DMS 273 (cell line): Measurements from ENCODE around the gene P2RY11.

ENCODE experiments used
- DNase-seq: peaks from one replicate; lab custom pipeline; 2025; ENCODE audit not compliant: unreplicated experiment; lab: John Stamatoyannopoulos, UW

P2RY11 gene, protein sequence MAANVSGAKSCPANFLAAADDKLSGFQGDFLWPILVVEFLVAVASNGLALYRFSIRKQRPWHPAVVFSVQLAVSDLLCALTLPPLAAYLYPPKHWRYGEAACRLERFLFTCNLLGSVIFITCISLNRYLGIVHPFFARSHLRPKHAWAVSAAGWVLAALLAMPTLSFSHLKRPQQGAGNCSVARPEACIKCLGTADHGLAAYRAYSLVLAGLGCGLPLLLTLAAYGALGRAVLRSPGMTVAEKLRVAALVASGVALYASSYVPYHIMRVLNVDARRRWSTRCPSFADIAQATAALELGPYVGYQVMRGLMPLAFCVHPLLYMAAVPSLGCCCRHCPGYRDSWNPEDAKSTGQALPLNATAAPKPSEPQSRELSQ

DNA sequence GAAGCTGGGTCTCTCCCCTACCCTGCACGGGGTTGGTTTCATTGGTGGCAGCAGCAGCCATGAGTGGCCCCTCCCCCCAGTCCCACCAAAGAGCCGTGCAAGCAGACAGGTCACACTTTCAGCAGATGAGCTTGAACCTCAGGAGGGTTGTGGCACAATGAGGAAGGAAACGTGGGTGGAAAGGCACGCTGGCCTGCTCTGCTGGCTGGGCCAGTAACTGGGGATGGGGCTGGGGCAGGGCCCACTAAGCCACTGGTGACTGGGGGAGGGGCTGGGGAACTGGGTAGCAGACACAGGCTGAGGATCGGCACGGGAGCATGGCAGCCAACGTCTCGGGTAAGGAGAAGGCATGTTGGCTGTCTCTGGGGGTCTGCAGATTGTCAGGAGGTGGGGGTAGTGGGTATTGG, at the start of gene P2RY11:
Gene P2RY11, plus strand, starts transcription at position 289 of the 407 bp plus-strand sequence. Its CDS starts 29 bp downstream, at position 318.
- DNase-seq, result peak; percentile 53

DNA sequence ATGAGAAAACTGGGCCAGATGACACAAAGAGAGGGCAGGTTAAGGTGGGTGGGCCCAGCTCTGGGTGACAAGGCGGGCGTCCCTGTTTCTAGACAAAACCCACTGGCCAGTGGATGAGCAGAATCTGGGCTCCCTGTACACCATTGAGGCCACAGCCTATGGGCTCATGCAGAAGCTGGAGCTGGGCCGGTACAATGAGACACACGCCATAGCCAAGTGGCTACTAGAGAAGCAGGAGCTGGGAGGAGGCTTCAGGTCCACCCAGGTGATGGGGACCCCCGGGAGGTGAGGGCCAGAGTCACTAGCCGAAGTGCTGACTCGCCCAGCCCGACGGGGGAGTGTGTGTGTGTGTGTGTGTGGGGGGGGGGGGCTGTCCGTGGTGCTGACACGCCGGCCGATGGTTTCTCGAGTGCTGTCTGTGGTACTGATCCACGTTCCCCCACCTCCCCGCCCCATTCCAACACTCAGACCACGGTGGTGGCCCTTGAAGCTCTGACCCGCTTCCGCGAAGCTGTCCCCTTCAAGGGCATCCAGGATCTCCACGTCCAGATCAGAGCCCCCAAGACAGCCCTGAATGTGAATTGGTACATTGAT, 49.7 kb upstream of the P2RY11 start:
- DNase-seq, result no peak

DNA sequence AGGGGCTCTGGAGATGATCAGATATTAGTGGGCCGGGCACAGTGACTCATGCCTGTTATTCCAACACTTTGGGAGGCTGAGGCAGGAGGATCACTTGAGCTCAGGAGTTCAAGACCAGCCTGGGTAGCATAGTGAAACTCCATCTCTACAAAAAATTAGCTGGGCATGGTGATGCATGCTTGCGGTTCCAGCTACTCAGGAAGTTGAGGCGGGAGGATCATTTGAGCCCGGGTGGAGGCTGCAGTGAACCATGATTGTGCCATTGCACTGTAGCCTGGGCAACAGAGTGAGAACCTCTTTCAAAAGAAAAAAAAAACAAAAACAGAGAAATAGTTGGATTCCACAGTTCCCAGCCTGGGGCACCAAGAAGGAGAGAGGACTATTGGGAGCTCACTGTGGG, 43.3 kb upstream of the P2RY11 start:
- DNase-seq, result no peak

DNA sequence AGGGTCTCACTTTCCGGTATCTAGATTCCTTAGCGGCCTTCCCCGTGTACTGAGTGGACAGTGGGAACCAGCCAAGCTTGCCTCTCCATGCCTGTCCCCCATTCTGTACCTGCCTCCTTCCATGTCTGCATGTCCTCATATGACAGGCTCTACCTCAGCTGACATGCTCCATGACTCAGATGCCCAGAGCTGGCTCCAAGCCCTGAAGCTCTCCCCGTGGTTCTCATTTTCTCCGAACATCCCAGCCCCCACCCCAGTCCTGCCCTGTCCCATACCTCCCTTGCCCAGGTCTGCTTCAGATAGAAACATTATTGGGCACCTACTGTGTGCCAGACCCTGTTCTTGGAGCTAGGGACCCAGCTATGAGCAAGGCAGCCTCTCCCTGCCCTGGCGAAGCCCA, 42.4 kb upstream of the P2RY11 start:
- no peak for DNase-seq

DNA sequence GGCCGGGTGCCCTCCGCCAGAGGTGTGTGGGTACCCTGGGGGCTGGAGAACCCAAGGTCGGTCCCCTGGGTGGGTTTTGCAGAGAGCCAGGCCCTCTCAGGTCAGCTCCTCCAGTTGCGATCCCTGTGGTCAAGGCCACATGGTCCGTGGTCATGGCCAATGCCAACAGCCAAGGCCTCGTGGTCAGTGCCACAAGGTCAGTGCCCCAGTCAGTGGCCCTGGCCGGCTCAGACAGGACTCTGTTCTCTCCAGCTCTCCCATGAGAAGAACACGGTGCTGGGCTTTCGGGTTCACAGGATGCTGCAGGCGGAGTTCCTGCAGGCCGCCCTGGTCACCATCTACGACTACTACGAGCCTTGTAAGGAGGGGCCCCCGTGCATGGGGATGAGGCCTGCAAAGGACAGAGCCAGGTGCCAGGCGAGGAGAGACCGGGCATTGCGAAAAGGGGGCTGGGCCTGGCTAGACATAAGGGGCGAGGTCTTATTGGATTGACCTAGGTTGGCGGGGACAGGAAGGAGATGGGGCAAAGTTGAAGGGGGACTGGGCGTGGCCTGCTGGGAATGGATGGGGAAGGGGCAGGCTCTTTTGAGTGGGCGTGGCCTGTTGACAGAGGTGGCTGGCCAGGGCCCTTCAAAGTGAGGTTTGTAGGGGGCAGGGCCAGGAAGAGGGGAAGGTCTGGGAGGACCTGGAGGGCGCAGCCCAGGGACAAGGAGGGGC, 40.6 kb upstream of the P2RY11 start:
- no peak for DNase-seq

DNA sequence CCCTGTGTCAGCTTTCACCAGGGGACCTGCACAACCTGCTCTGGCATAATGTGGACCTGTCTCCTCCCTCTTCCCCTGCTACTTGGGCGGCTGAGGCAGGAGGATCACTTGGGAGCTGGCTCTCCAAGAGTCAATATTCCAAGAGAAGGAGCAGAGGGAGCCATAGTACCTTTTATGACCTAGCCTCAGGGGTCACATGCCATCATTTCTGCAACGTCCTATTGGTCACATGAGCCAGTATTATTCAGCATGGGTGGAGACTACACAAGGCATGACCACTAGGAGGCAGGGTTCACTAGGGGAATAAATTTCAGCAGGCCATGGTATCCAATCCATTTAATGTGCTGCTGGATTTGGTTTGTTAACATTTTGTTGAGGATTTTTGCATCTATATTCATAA, 37.3 kb upstream of the P2RY11 start:
- DNase-seq, result peak; percentile 68

DNA sequence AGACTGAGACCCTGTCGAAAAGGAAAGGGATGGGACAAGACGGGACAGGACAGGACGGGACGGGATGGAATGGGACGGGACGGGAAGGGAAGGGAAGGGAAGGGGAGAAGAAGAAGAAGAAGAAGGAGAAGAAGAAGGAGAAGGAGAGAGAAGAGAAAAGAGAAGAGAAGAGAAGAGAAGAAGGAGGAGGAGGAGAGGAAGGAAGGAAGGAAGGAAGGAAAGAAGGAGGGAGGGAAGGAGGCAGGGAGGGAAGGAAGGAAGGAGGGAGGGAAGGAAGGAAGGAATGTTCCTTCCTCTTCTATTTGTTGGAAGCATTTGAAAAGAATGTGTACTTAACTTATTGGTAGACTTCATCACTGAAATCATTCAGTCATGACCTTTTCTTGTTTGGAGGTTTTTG, 35.0 kb upstream of the P2RY11 start:
- no peak for DNase-seq

DNA sequence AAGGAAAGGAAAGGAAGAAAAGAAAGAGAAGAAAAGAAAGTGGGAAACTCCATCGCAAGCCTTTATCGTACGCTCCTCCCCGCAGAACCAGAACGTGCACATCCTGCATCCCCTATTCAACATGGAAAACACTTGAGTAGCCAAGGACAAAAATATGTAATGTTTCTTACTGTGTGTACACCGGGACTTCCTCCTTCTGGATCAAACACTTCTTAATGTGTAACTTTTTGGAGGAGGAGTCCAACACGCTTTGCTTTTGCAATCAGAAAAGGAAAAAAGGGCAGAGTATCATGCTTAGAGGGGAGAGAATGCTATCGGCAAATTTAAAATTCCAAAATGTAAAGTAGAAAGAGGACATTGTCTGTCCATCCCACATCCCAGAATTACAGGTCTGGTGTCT, 33.2 kb upstream of the P2RY11 start:
- DNase-seq, result no peak

DNA sequence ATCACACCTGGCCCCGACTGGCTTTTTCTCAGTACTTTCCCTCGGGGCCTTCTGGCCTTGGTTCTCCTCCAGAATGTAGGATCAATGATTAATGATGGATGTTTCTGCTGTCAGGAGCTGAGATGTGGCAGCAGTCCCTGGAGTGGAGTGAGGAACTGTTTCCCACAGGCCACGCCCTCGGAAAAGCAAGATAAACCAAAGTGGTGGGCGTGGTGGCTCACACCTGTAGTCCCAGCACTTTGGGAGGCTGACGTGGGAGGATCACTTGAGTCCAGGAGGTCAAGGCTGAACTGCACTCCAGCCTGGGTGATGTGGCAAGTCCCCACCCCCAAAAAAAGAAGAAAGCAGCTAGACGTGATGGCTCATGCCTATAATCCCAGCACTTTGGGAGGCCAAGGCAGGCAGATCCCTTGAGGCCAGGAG, 32.5 kb upstream of the P2RY11 start:
- no peak for DNase-seq

DNA sequence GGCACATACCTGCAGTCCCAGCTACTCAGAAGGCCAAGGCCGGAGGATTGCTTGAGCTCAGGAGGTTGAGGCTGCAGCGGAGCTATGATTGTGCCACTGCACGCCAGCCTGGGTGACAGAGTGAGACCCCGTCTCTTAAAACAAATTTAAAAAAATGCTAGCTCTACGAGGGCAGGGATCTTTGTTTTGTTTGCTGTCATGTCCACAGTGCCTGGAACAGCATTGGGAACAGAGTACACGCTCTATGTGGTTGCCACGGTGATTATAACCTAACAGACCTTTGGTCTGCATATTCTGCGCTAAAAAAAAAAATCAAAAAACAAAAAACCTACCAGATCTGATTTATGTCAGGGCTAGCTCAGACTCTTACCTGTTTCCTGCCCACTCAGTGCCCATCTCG, 27.6 kb upstream of the P2RY11 start:
- DNase-seq, result no peak

DNA sequence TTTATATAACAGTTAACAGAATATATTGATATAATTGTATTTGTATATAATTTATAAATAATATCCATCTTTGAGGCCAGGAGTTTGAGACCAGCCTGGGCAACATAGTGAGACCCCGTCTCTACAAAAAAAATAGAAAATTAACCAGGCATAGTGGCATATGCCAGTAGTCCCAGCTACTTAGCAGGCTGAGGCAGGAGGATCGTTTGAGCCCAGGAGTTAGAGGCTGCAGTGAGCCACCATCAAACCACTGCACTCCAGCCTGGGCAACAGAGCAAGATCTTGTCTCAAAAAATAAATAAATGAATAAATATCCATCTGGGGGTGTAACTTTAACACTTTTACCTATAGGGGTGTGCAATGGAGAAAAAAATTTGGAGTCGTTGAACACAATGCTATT, 26.7 kb upstream of the P2RY11 start:
- DNase-seq, result no peak

DNA sequence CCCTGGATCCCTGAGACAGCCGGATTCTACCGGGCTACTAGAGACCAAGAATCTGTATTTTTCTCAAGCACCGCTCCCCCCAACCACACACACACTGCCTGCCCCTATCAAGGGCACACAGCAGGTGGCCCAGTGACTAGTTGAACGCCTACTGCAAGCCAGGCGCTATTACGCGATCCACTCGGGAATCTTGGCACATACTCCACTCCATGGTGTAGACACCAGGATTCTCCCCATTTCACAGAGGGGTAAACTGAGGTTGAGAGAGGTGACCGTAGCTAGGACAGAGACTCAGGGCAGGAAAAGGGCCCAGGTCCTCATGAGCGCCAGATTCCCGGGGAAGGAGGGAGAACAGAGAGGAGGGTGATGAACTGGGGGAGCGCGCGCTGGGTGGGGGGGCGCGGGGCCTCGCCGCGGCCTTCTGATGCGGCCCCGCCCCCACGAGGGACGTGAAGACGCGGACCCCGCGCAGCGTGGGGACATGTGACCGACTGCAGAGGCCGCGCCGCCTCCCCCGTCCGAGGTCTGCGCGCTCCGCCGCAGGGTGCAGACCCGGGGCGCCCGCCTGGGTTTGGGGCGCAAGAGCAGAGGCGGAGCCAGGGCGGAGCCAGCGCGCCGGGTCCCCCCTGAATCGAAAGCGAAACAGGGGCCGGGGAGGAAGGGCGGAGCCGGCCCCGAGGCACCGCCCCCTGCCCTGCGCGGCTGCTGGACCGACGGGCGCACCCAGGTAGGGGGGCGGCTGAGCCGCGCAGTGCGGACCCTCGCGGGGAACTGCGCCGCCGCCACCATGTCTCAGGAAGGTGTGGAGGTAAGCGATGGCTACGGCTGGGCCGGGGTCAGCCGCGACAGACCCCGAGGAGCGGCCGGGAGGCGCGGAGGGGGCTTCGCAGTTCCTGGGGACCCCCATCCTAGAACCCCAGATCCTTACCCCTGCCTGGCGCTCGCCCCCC, 25.6 kb upstream of the P2RY11 start, which contains the start of gene SHFL:
Gene SHFL, plus strand, starts transcription at position 677 of the 950 bp plus-strand sequence. Its CDS starts 111 bp downstream, at position 788.
- peak; percentile 61 for DNase-seq

DNA sequence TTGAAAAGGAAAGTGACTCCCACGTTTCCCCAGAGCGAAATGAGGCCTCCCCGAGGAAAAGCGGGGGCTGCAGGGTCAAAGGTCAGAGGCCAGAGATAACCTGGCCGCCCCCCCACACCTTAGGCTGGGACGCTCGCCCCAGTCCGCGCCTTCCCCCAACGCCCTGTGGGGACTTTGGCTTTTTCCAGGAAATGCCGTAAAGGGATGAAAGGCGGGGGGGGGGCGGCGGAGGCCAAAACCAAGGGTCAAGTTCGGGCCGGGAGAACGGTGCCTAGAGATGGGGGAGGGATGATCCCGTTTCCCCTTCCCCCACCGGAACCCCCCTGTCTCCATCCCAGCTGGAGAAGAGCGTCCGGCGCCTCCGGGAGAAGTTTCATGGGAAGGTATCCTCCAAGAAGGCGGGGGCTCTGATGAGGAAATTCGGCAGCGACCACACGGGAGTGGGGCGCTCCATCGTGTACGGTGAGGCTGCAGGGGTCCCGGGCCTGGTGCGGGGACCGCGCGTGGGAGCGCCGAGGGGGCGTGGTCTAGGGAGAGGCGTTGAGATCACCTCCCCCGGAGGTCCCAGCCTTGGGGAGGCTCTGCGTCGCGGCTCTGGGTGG, 24.8 kb upstream of the P2RY11 start:
- no peak for DNase-seq

DNA sequence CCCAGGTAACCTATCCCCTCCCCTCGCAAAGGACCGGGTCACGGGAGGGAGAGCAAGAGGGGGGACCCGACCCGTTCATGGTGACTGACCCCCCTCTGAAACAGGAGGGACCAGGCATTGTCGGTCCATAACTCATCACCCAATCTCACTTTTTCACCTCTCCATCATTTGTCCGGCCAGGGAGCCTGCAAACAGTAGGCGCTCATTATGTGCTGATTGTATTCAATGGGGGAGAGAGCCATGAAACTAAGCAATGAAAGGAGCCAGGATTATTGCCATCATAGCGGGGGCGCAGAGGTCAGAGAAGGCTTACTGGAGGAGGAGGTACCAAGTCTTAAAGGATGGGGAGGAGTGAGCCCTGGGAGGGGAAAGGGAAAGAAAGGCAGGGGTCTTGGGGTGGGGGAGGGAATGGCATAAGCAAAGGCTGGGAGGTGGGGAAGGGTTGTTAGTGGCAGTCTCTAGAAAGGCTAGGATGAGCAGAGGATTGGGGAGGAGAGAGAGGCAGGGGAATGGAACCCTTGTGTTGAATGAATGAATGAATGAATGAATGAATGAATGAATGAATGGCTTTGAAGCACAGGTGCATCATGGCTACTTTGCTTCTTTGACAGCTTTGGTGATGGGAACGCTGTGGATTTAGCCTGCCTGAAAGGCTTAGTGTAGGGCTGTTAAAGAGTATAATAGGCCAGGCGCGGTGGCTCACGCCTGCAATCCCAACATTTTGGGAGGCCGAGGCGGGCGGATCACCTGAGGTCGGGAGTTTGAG, 24.0 kb upstream of the P2RY11 start:
- DNase-seq, result no peak

DNA sequence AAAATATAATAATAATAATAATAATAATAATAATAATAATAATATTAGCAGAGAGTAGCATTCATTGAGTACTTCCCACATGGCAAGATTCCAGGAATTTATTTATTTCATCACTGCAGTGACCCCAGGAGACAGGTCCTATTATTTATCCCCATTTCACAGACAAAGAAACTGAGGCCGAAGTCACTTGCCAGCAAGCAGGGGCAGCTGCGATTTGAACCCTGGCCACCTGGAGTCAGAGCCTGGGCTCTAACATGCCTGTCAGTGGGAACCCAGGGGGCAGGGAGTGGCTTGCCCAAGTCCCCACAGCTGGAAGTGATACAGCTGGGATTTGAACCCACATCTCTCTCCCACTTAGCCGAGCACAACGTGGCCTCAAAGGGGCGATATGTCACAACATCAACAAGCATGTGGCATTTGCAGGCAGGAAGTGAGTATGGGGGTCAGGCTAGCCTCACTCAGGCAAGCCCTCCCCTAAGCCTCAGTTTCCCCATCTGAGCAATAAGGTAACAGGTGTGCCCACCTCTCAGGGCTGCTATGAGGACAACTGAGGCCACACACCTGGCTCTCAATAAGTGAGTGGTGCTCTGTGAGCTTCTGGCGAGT, 22.4 kb upstream of the P2RY11 start:
- no peak for DNase-seq

DNA sequence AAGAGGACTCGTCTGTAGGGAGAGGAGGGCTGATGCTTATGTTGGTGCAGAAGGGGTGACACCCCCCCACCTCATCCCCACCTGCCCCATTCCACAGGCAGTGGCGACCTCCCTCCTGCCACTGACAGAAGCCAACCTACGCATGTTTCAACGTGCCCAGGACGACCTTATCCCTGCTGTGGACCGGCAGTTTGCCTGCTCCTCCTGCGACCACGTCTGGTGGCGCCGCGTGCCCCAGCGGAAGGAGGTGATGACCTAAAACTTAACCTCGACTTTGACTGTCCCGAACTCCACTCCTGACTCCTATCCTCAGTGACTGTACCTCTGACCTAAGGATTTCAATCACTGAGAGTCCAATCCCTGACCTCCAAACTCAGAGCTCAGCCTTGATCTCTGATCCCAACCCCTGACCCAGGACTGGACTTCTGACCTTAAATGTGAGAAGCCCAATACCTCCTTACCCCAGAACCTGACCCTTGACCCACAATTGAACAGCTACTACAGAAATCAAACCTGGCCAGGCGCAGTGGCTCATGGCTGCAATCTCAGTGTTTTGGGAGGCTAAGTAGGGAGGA, 21.6 kb upstream of the P2RY11 start:
- DNase-seq, result no peak

DNA sequence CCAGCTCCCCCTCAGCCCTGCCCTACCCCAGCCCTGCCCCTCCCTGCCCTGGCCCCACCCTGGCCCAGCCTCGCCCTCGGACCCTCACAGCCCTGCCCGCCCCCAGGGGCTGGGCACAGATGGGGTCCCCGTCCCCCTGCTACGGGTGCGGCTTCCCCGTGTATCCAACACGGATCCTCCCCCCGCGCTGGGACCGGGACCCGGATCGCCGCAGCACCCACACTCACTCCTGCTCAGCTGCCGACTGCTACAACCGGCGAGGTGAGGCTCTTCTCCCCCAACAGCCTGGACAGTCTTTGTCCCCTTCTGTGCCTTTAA, 20.2 kb upstream of the P2RY11 start:
- DNase-seq, result no peak

DNA sequence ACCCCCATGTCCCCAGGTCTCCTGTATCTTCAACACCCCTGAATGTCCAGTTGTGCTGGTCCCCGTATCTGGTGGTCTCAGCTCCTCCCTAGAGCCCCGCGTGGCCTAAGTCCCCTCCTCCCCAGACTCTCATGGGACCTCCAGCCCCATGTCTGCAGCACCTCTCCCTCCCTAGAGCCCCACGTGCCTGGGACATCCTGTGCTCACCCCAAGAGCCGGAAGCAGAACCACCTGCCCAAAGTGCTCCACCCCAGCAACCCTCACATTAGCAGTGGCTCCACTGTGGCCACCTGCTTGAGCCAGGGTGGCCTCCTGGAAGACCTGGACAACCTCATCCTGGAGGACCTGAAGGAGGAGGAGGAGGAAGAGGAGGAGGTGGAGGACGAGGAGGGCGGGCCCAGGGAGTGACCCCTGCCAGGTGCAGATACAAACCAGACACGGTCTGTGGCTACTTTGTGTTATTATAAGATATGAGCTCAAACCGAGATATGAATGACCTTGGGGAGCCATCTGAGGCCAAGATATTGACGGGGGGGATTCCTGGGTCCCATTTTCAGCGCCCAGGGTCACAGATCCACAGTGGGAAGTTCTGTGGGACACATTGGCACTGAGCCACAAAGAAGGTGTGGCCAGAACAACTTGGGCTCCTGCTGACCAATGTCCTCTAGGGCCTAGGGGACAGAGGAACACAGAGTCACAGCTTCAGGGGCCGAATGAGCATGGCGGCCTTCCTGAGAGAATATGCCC, 19.4 kb upstream of the P2RY11 start:
- DNase-seq, result no peak
